Smooth muscle cell (in vitro differentiated cells): ENCODE measurements around the gene CCM2L. TPM values are rescaled to one million over a fixed set of nuclear protein-coding genes. Genes with fewer than 3 reads are reported as not detected.

Experiments used
- DNase-seq: peaks from one replicate; lab custom pipeline; 2025; ENCODE audit not compliant: unreplicated experiment; lab: John Stamatoyannopoulos, UW
- H2AFZ ChIP-seq: fragments of 200-600 bp; sonication (generic); 2 replicates; pipeline ENCODE4 v1.6.0; 2016; ENCODE audit warnings: antibody characterized with exemption, low read depth, mild to moderate bottlenecking
- H3F3A ChIP-seq: fragments of 200-600 bp; sonication (generic); 2 replicates; pipeline ENCODE4 v1.6.0; 2017; ENCODE audit warnings: antibody characterized with exemption, low read depth
- H3K27ac ChIP-seq: fragments of 200-600 bp; sonication (generic); 2 replicates; pipeline ENCODE4 v1.5.1; 2016; ENCODE audit warnings: low read depth, mild to moderate bottlenecking
- H3K27me3 ChIP-seq: fragments of 200-600 bp; sonication (generic); 2 replicates; pipeline ENCODE4 v1.6.1; 2016; ENCODE audit warnings: low read depth, mild to moderate bottlenecking
- H3K36me3 ChIP-seq: fragments of 200-600 bp; sonication (generic); 2 replicates; pipeline ENCODE4 v1.5.1; 2016; ENCODE audit warnings: low read depth
- H3K4me1 ChIP-seq: fragments of 200-600 bp; sonication (generic); 2 replicates; pipeline ENCODE4 v1.5.1; 2016; ENCODE audit warnings: low read depth
- H3K4me2 ChIP-seq: fragments of 200-600 bp; sonication (generic); 2 replicates; pipeline ENCODE4 v1.6.0; 2016; ENCODE audit warnings: mild to moderate bottlenecking
- H3K4me3 ChIP-seq: fragments of 200-600 bp; sonication (generic); 2 replicates; pipeline ENCODE4 v1.5.1; 2016; ENCODE audit warnings: mild to moderate bottlenecking
- H3K79me2 ChIP-seq: fragments of 200-600 bp; sonication (generic); 2 replicates; pipeline ENCODE4 v1.6.0; 2016; ENCODE audit warnings: low read depth, mild to moderate bottlenecking
- H3K9ac ChIP-seq: fragments of 200-600 bp; sonication (generic); 2 replicates; pipeline ENCODE4 v1.6.0; 2016; ENCODE audit warnings: low read depth
- H3K9me3 ChIP-seq: fragments of 200-600 bp; sonication (generic); replicated peaks from 2 replicates; pipeline ENCODE4 v1.5.1; 2016; ENCODE audit warnings: low read depth
- H4K20me1 ChIP-seq: fragments of 200-600 bp; sonication (generic); 2 replicates; pipeline ENCODE4 v1.6.0; 2016; ENCODE audit warnings: low read depth
- CTCF ChIP-seq: fragments of 200-600 bp; sonication (generic); IDR thresholded peaks from 2 replicates; pipeline ENCODE4 v1.5.1; 2017; ENCODE audit warnings: borderline replicate concordance, mild to moderate bottlenecking, antibody characterized with exemption; ENCODE audit not compliant: insufficient read depth, poor library complexity, severe bottlenecking
- WGBS: methylation state at CpG from one replicate; pipeline ENCODE4 v1.1.7; 2016; ENCODE audit warnings: low lambda C conversion rate; 5-methylcytosine and 5-hydroxymethylcytosine counted together
- polyA plus RNA-seq: library from polyadenylated mRNA; unstranded; fragments of >200 nt; fragmentation: Nextera tagmentation; extraction: Ambion mirVana; gene quantifications from 2 replicates; pipeline ENCODE4 v1.2.1, GENCODE V29; 2016
- small RNA-seq: library from RNA; depleted of rRNA; stranded (forward); fragments of <200 nt; gene quantifications from one replicate; pipeline ENCODE3, GENCODE V24; 2014
- total RNA-seq: library from RNA; depleted of rRNA; stranded (reverse); fragments of >200 nt; gene quantifications from 2 replicates; pipeline ENCODE4 v1.2.3, GENCODE V29; 2014

Gene CCM2L
- total and polyA plus RNA-seq, 2 experiments from 2014 or later: 0.27 TPM; not detected in 1

- Histone ChIP-seq H2AFZ (no peak overlapping the region), H3K4me2 (no peak overlapping the region), H3K79me2 (no peaks in the 10 kb centered on the region), H3K27me3 (peaks cover 42% of the 10 kb centered on the region), H3K27ac (no peak overlapping the region), H4K20me1 (no peaks in the 10 kb centered on the region), H3K36me3 (no peaks in the 10 kb centered on the region), H3K4me1 (no peaks in the 10 kb centered on the region), H3K9ac (no peak overlapping the region), H3F3A (no peaks in the 10 kb centered on the region), H3K9me3 (no peaks in the 10 kb centered on the region), H3K4me3 (no peak overlapping the region)
- no peak for DNase-seq
- 77% methylated on average over 5 of the region's 5 CpGs for WGBS
- no peak for TF ChIP-seq CTCF
Observed at GRCh38 chr20:32078322-32078721, 68.1 kb downstream of the CCM2L start.

DNA sequence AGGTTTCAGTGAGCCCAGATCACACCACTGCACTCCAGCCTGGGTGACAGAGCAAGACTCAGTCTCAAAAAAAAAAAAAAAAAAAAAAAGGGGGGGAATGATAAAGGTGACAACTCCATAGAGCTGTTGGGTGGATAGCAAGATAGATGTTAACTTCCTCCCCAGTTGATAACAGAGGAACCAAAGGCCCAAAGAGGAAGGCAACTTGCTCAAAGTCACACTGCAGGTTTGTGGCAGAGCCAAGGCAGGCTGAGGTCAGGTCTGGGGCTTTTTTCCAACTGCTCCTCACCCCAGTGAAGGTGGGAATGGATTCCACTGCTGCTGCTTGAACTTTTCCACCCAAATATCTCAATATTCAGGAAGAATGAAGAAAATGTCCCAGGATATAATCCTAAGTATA is 68.6 kb downstream of the CCM2L start:
- H3K9me3 ChIP-seq: no peaks in the 10 kb centered on the region
- peaks cover 40% of the 10 kb centered on the region for H3K27me3 ChIP-seq
- H3K9ac ChIP-seq: no peak overlapping the region
- no peaks in the 10 kb centered on the region for H3K36me3 ChIP-seq
- no peak overlapping the region for H3K4me3 ChIP-seq
- no peak overlapping the region for H3K4me2 ChIP-seq
- no peak overlapping the region for H2AFZ ChIP-seq
- no peaks in the 10 kb centered on the region for H3K79me2 ChIP-seq
- no peak for TF ChIP-seq CTCF
- no peaks in the 10 kb centered on the region for H4K20me1 ChIP-seq
- H3K27ac ChIP-seq: no peak overlapping the region
- H3K4me1 ChIP-seq: no peaks in the 10 kb centered on the region
- H3F3A ChIP-seq: no peaks in the 10 kb centered on the region
- no peak for DNase-seq

- Histone ChIP-seq H3K36me3 (no peaks in the 10 kb centered on the region), H3K9me3 (no peaks in the 10 kb centered on the region), H2AFZ (no peak overlapping the region), H3K4me2 (no peak overlapping the region), H3K4me1 (no peaks in the 10 kb centered on the region), H3K27ac (no peak overlapping the region), H3K4me3 (no peak overlapping the region), H3K79me2 (no peaks in the 10 kb centered on the region), H3K27me3 (peaks cover 31% of the 10 kb centered on the region), H3K9ac (no peak overlapping the region), H4K20me1 (no peaks in the 10 kb centered on the region), H3F3A (no peaks in the 10 kb centered on the region)
- TF ChIP-seq CTCF: no peak
- WGBS: 80% methylated on average over 8 of the region's 8 CpGs
- DNase-seq: no peak
Observed at GRCh38 chr20:32079655-32080109, 69.4 kb downstream of the CCM2L start.

DNA sequence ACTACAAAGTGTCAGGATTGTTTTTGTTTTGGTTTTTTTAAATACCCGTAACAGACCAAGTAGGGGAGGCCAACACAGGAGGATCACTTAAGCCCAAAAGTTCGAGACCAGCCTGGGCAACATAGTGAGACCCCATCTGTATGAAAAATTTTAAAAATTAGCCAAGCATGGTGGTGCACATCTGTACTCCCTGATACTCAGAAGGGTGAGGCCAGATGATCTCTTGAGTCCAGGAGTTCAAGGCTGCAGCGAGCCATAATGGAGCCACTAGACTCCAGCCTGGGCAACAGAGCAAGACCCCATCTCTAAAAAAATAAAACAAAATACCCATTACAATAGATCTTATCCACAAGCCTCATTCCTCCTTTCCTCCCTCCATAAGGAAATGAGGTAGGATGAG is 70.5 kb downstream of the CCM2L start:
- 61% methylated on average over 3 of the region's 3 CpGs for WGBS

More for the DNA sequence above, 70.5 kb downstream of the CCM2L start:
- Histone ChIP-seq H3K27ac (no peak overlapping the region), H3K9ac (no peak overlapping the region), H3F3A (no peaks in the 10 kb centered on the region), H3K4me3 (no peak overlapping the region), H3K27me3 (peaks cover 21% of the 10 kb centered on the region), H3K36me3 (no peaks in the 10 kb centered on the region), H3K79me2 (no peaks in the 10 kb centered on the region), H2AFZ (no peak overlapping the region), H3K4me1 (no peaks in the 10 kb centered on the region), H3K4me2 (no peak overlapping the region), H4K20me1 (no peaks in the 10 kb centered on the region), H3K9me3 (no peaks in the 10 kb centered on the region)
- DNase-seq: no peak
- no peak for TF ChIP-seq CTCF

Small RNA genes lying within 50 kb of the gene (small RNA-seq; reads per million reads assigned to genes)
- gene RNA5SP481: 0.08 reads per million
- gene RNA5SP482: 0.08 reads per million

Other genes with a start within 250 kb of the CCM2L start
- gene MYLK2, start 191.1 kb upstream of the CCM2L start, total RNA-seq: 0.09 and 0.54 TPM in 2 replicates
- gene MYLK2, start 191.1 kb upstream of the CCM2L start, polyA plus RNA-seq: 0.22 TPM in 1 of 2 replicates, not detected in the other
- gene FOXS1, start 164.8 kb upstream of the CCM2L start, total RNA-seq: 0.09 and 2.6 TPM in 2 replicates
- 2.1 and 3.3 TPM in 2 replicates for gene FOXS1, start 164.8 kb upstream of the CCM2L start, polyA plus RNA-seq
- gene DUSP15, start 139.9 kb upstream of the CCM2L start, total RNA-seq: 10.2 and 13.6 TPM in 2 replicates
- gene DUSP15, start 139.9 kb upstream of the CCM2L start, polyA plus RNA-seq: 3.7 and 6.2 TPM in 2 replicates
- gene TTLL9, start 139.8 kb upstream of the CCM2L start, total RNA-seq: not detected in 2 replicates
- 0.13 and 0.18 TPM in 2 replicates for gene TTLL9, start 139.8 kb upstream of the CCM2L start, polyA plus RNA-seq
- gene PDRG1, start 58.4 kb upstream of the CCM2L start, total RNA-seq: 7.0 and 8.1 TPM in 2 replicates
- 30.3 and 41.6 TPM in 2 replicates for gene PDRG1, start 58.4 kb upstream of the CCM2L start, polyA plus RNA-seq
- gene XKR7, start 42.3 kb upstream of the CCM2L start, total RNA-seq: not detected in 2 replicates
- gene XKR7, start 42.3 kb upstream of the CCM2L start, polyA plus RNA-seq: not detected in 2 replicates
- gene HCK, start 41.8 kb downstream of the CCM2L start, total RNA-seq: 2.0 and 2.5 TPM in 2 replicates
- 2.1 and 2.4 TPM in 2 replicates for gene HCK, start 41.8 kb downstream of the CCM2L start, polyA plus RNA-seq
- gene TM9SF4, start 99.3 kb downstream of the CCM2L start, total RNA-seq: 59.2 and 75.8 TPM in 2 replicates
- 73.9 and 90.2 TPM in 2 replicates for gene TM9SF4, start 99.3 kb downstream of the CCM2L start, polyA plus RNA-seq
- gene PLAGL2, start 197.3 kb downstream of the CCM2L start, total RNA-seq: 13.7 and 18.7 TPM in 2 replicates
- gene PLAGL2, start 197.3 kb downstream of the CCM2L start, polyA plus RNA-seq: 10.4 and 14.6 TPM in 2 replicates
- gene POFUT1, start 197.4 kb downstream of the CCM2L start, total RNA-seq: 45.0 and 51.2 TPM in 2 replicates
- gene POFUT1, start 197.4 kb downstream of the CCM2L start, polyA plus RNA-seq: 35.6 and 44.3 TPM in 2 replicates